Heart right ventricle (tissue), 16 donors: ENCODE results near the gene BID. TPM values are rescaled to one million over a fixed set of nuclear protein-coding genes. Genes with fewer than 3 reads are reported as not detected.
A peak's percentile ranks its signal among the peaks of the same experiment; 100 is the strongest.

Source experiments
- ATAC-seq, 8 donors: fragments of 200-7000 bp; cut with Tn5 transposase; one replicate each; pipeline ENCODE4 v1.9.1; 2020; ENCODE audit warnings: mild to moderate bottlenecking in 8 of 8, moderate library complexity in 8 of 8, moderate number of reproducible peaks in 1 of 8
- DNase-seq, 2 donors: peaks; one replicate each; pipeline ENCODE4 v3.0.0-alpha.2; 2020
- H3K27ac ChIP-seq, 10 donors: fragments of 200-600 bp; sonication (generic) in 2 of 10; one replicate each; pipeline versions ENCODE4 v1.5.0 to v1.8.0; 2020 to 2022; ENCODE audit warnings: mild to moderate bottlenecking in 3 of 10
- H3K27me3 ChIP-seq, 7 donors: fragments of 200-600 bp; one replicate each; pipeline ENCODE4 v1.8.0; 2021 to 2022; ENCODE audit warnings: mild to moderate bottlenecking in 2 of 7
- H3K36me3 ChIP-seq, 9 donors: fragments of 200-600 bp; sonication (generic) in 1 of 9; one replicate each; pipeline versions ENCODE4 v1.5.0 to v1.8.0; 2020 to 2022; ENCODE audit warnings: mild to moderate bottlenecking in 2 of 9
- H3K4me1 ChIP-seq, 9 donors: fragments of 200-600 bp; sonication (generic) in 1 of 9; one replicate each; pipeline versions ENCODE4 v1.5.0 to v1.8.0; 2020 to 2022; ENCODE audit warnings: mild to moderate bottlenecking in 4 of 9
- H3K4me3 ChIP-seq, 10 donors: fragments of 200-600 bp; sonication (generic) in 2 of 10; one replicate each; pipeline versions ENCODE4 v1.5.0 to v1.8.0; 2020 to 2022; ENCODE audit warnings: mild to moderate bottlenecking in 7 of 10, moderate library complexity in 2 of 10
- H3K9me3 ChIP-seq, 11 donors: fragments of 200-600 bp in 10 of 11; sonication (generic) in 2 of 11; one replicate each; pipeline versions ENCODE4 v1.5.0 to v1.8.0; 2013 to 2022; ENCODE audit warnings: mild to moderate bottlenecking in 2 of 11, control low read depth in 1 of 11, moderate library complexity in 1 of 11
- WGBS, 2 donors: extraction: QIAGEN DNeasy Blood & Tissue Kit; methylation state at CpG; one replicate each; pipeline ENCODE4 v1.1.7; 2013; ENCODE audit warnings: inconsistent platforms in 1 of 2; 5-methylcytosine and 5-hydroxymethylcytosine counted together
- intact Hi-C, 10 donors: fragments of 100-400 bp; cut with DNase I; formaldehyde crosslinking; loops; one replicate each; pipeline versions ENCODE4 v1.11.1 to v1.14.2; 2022
- polyA plus RNA-seq, 2 donors: library from polyadenylated mRNA; stranded (reverse); fragments of 200-250 nt; gene quantifications; one replicate each; pipeline ENCODE4 v1.2.3, GENCODE V29; 2013
- total RNA-seq, 10 donors: library from RNA; stranded (reverse); fragmentation: NEBNext Ultra II Directional in 3 of 10; extraction: Animal tissue kit (Norgen Biotek cat#: 25700) in 3 of 10; gene quantifications; one replicate each; pipeline versions ENCODE4 v1.2.1 to v1.2.4, GENCODE V29; 2021 to 2023
- TF ChIP-seq, protein P1 (sequence below), 9 donors: fragments of 200-600 bp; sonication (generic) in 2 of 9; IDR thresholded peaks; one replicate each; pipeline versions ENCODE4 v1.5.0 to v1.8.0; 2021 to 2022; ENCODE audit warnings: antibody characterized with exemption in 9 of 9, mild to moderate bottlenecking in 5 of 9, moderate library complexity in 1 of 9
- donor health status: Arrhythmogenic right ventricular cardiomyopathy.
- donor health status: ischemic (EF 13 %, LVEDD 7.1; RV severe dilation, severe dysfunction).
- donor health status: healthy with polysubstance abuse.
- donor health status: DM: no; HTN: yes; CAD: no.
- donor health status: DM: no; HTN: no; CAD: no.
- donor health status: ischemic (EF 25% LVEDD 6.9; RV normal size, moderate dysfunction).
- donor health status: ischemic (EF 25% LVEDD 5.7; RV mildly dilated, moderate dysfunction).
- donor health status: healthy.
- donor health status: DM: yes; HTN: yes; CAD: no.
- donor health status: Ischemic cardiomyopathy.
- donor health status: ischemic (EF 35%, LVEDD 5.7; RV mildly dilated, moderate dysfunction).
- donor health status: nonischemic (EF 11% LVEDD 7.7; RV severe dilation, severe dysfunction).
- donor health status: DM: yes; HTN: yes; CAD: no.
- donor health status: PGD.
- donor health status: ischemic (EF 29% LVEDD 5.4; RV normal size, mild dysfunction).
- donor health status: nonischemic (EF 23%, LVEDD 6.1; RV moderate dilation, normal function).

The BID gene
- total and polyA plus RNA-seq, 12 donors, result 5.6 to 42.9 (median 10.9) TPM

DNA sequence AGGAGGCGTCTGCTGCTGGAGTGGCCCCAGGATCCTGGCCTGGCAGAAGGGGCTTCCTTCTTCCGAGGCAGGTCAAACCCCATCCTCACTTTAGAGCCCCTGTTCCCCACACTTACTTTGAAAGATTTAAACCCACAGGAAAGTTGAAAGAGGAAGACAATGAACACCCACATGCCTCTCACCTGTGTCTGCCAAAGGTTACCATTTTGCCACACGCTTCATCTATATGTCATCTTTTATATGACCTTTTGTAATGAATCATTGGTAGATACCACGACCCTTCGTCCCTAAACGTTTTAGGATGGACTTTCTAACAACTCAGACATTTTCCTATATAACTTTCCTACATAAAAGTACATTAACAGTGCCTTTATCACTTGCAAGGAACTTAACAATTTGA is 39.8 kb upstream of the BID start:
- 90% methylated on average over 6 of the region's 6 CpGs for WGBS, 2 donors
- no peak overlapping the region for H3K27ac ChIP-seq
- peaks cover 0 to 98% (median 66%) of the 10 kb centered on the region in 9 donors for H3K36me3 ChIP-seq
- H3K4me3 ChIP-seq, result no peak overlapping the region
- intact Hi-C loops, result loop anchor here in 1 of 10 donors (10.0 kb wide), 1 partner anchor 729 kb away; the partner anchor contains the start of gene IL17RA
- H3K27me3 ChIP-seq, result no peaks in the 10 kb centered on the region
- H3K4me1 ChIP-seq, result peaks cover 0 to 19% (median 4%) of the 10 kb centered on the region in 9 donors
- no peak for DNase-seq
- no peak for ATAC-seq
- TF ChIP-seq, protein P1, sequence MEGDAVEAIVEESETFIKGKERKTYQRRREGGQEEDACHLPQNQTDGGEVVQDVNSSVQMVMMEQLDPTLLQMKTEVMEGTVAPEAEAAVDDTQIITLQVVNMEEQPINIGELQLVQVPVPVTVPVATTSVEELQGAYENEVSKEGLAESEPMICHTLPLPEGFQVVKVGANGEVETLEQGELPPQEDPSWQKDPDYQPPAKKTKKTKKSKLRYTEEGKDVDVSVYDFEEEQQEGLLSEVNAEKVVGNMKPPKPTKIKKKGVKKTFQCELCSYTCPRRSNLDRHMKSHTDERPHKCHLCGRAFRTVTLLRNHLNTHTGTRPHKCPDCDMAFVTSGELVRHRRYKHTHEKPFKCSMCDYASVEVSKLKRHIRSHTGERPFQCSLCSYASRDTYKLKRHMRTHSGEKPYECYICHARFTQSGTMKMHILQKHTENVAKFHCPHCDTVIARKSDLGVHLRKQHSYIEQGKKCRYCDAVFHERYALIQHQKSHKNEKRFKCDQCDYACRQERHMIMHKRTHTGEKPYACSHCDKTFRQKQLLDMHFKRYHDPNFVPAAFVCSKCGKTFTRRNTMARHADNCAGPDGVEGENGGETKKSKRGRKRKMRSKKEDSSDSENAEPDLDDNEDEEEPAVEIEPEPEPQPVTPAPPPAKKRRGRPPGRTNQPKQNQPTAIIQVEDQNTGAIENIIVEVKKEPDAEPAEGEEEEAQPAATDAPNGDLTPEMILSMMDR (IDR thresholded peaks at IDR 0.05), result no peak
- no peaks in the 10 kb centered on the region for H3K9me3 ChIP-seq

DNA sequence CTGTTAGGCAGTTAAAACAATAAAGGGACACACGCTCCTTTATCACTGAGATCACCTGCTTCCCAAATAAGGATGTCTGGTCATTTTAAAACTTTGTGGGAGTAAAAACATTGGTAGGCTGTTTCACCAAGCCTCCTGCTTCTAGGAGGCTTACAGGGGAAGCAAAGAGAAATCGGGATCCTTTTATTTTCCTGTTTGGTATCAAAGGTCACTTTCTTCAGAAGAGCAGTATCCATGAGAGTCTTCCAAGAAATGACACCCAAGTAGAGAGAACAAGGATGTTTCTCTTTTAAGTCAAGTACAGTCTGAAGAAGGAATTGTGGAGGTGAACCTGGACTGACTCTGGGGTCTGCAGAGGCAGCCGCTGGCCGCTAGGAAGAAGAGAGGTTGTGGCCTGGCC is 36.9 kb upstream of the BID start:
- Histone ChIP-seq H3K4me1 (peaks cover 0 to 36% (median 19%) of the 10 kb centered on the region in 9 donors), H3K36me3 (peaks cover 0 to 98% (median 62%) of the 10 kb centered on the region in 9 donors), H3K9me3 (no peaks in the 10 kb centered on the region), H3K4me3 (no peak overlapping the region), H3K27me3 (no peaks in the 10 kb centered on the region), H3K27ac (peak overlapping the region in 5 of 10 donors; percentile 12 to 53 (median 52))
- DNase-seq (no peak), ATAC-seq (no peak)
- TF ChIP-seq, protein P1 (IDR thresholded peaks at IDR 0.05), result no peak
- intact Hi-C loops, result loop anchor here in 1 of 10 donors (10.0 kb wide), 1 partner anchor 726 kb away; the partner anchor contains the start of gene IL17RA
- WGBS, 2 donors, result 80 to 85% methylated on average over 4 of the region's 4 CpGs

DNA sequence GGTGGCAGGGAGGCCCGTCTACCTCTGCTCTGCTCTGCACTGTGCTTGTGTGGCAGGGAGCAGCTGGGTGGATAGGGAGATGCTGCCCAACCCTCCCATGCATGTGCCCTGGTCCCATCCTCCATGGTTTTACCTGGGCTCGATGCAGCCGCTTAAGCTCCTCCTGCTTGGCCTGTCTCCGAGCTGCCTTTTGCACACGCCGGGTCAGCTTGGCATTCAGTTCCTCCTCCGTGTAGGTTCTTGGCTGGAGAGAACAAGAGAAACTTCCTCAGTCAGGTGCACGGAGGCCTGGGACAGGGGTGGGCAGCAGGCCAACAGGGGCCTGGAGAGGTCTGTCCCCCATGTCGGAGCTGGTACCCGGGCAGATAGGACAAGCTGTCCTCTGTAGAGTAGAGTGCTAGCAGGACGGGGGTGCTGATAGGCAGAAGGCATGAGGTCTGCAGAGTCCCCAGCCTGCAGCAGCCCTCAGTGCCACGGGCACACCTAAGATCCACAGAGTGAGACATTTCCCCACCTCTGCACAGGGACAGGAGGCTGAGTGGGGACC is 36.4 kb upstream of the BID start:
- peaks cover 0 to 36% (median 19%) of the 10 kb centered on the region in 9 donors for H3K4me1 ChIP-seq
- 58 to 70% methylated on average over 12 of the region's 12 CpGs for WGBS, 2 donors
- DNase-seq (peak in 1 of 2 donors; percentile 36), ATAC-seq (peak in 6 of 8 donors; percentile 13 to 81 (median 43))
- no peaks in the 10 kb centered on the region for H3K27me3 ChIP-seq
- TF ChIP-seq, protein P1 (IDR thresholded peaks at IDR 0.05), result no peak
- intact Hi-C loops, result loop anchor here in 1 of 10 donors (10.0 kb wide), 1 partner anchor 726 kb away; the partner anchor contains the start of gene IL17RA
- H3K27ac ChIP-seq, result peak overlapping the region in 7 of 10 donors; percentile 12 to 53 (median 45)
- H3K4me3 ChIP-seq, result no peak overlapping the region
- H3K9me3 ChIP-seq, result no peaks in the 10 kb centered on the region
- peaks cover 0 to 98% (median 60%) of the 10 kb centered on the region in 9 donors for H3K36me3 ChIP-seq

DNA sequence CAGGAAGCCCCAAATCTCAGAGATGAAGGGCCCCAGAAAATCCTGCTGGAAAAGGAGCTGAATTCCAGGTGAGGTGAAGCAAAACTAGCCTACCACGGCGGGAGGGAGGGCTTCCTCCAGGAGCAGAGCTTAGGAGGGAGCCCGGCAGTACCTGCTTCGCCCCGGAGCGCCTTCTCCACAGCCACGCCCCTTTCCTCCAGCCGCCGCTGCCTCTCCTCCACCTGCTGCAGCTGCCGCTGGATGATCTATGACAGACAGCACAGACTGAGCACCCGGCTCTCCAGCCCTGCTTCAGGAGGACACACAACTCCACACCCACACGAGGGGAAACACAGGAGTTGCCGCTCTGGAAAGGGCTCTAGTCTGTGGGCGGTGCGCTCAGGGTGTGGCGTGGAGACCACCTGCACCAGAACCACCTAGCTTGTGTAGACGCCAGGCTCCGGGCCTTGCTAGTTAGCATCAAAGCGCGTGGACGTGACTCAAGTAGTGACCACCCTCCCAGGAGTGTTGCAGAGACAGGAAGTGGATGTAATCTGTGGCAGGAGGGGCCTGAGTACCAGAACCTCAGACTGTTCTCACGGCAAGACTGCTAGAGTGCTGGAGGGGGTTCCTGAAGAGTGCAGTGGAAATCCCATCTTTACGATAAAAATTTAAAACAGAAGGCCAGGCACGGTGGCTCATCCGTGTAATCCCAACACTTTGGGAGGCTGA is 34.6 kb upstream of the BID start:
- peak in 1 of 8 donors; percentile 4 for ATAC-seq
- TF ChIP-seq, protein P1 (IDR thresholded peaks at IDR 0.05), result no peak
- no peaks in the 10 kb centered on the region for H3K27me3 ChIP-seq
- peaks cover 0 to 36% (median 19%) of the 10 kb centered on the region in 9 donors for H3K4me1 ChIP-seq
- no peak for DNase-seq
- peak overlapping the region in 8 of 10 donors; percentile 40 to 79 (median 72) for H3K27ac ChIP-seq
- peaks cover 0 to 100% (median 53%) of the 10 kb centered on the region in 9 donors for H3K36me3 ChIP-seq
- WGBS, 2 donors, result 74 to 83% methylated on average over 25 of the region's 25 CpGs
- intact Hi-C loops, result no loop called here
- H3K9me3 ChIP-seq, result no peaks in the 10 kb centered on the region
- no peak overlapping the region for H3K4me3 ChIP-seq
